ENCODE results near the gene RBX1. TPM values are rescaled to one million over a fixed set of nuclear protein-coding genes. Genes with fewer than 3 reads are reported as not detected.

The RBX1 gene
- total RNA-seq = 50.9 and 57.3 TPM in 2 replicates

GRCh38 chr22:40950962-40951794 is at the start of gene RBX1:
Gene RBX1 (plus strand): TSS chr22:40951378. CDS start chr22:40951399, 21 bp downstream.

Small RNAs within 50 kb of the gene (small RNA-seq; reads per million reads assigned to genes)
- gene RF00017 (not detected), gene RNU6-379P (not detected)

Other genes with a start within 250 kb of the RBX1 start
- 13.0 and 18.9 TPM in 2 replicates for gene SLC25A17, start 132.0 kb upstream of the RBX1 start, total RNA-seq
- 160 and 234 TPM in 2 replicates for gene ST13, start 94.7 kb upstream of the RBX1 start, total RNA-seq
- 11.4 and 13.0 TPM in 2 replicates for gene XPNPEP3, start 94.2 kb upstream of the RBX1 start, total RNA-seq
- gene DNAJB7, start 89.3 kb upstream of the RBX1 start, total RNA-seq = not detected in 2 replicates
- gene EP300, start 141.2 kb downstream of the RBX1 start, total RNA-seq = 51.1 and 106 TPM in 2 replicates

Measured in placental epithelial cell (primary cell).